Tibial artery (tissue), 4 donors: Measurements from ENCODE around the gene DNMT3B.

ENCODE experiments used
- DNase-seq, 2 donors: peaks; one replicate each; pipeline ENCODE4 v3.0.0-alpha.2; 2019
- H3K27ac ChIP-seq, 2 donors: fragments of 200-600 bp; sonication (generic) in 1 of 2; 1 replicate in 1 of 2; 2 replicates in 1 of 2; pipeline ENCODE4 v1.5.1; 2018 to 2019; ENCODE audit warnings: mild to moderate bottlenecking in 1 of 2
- H3K27me3 ChIP-seq, 2 donors: fragments of 200-600 bp; sonication (generic) in 1 of 2; one replicate each; pipeline versions ENCODE4 v1.5.1 to v1.6.0; 2016 to 2019
- H3K36me3 ChIP-seq, 3 donors: fragments of 200-600 bp; sonication (generic) in 2 of 3; one replicate each; pipeline ENCODE4 v1.5.1; 2016 to 2019; ENCODE audit warnings: mild to moderate bottlenecking in 2 of 3
- H3K4me1 ChIP-seq, 4 donors: fragments of 200-600 bp; sonication (generic) in 2 of 4; 1 replicate in 3 of 4; 2 replicates in 1 of 4; pipeline ENCODE4 v1.5.1; 2016 to 2019
- H3K4me3 ChIP-seq, 2 donors: fragments of 200-600 bp; sonication (generic) in 1 of 2; 1 replicate in 1 of 2; 2 replicates in 1 of 2; pipeline ENCODE4 v1.5.1; 2018 to 2019; ENCODE audit warnings: mild to moderate bottlenecking in 2 of 2
- H3K9me3 ChIP-seq, 3 donors: fragments of 200-600 bp; sonication (generic) in 1 of 3; one replicate each; pipeline ENCODE4 v1.5.1; 2016 to 2019
- CTCF ChIP-seq, 2 experiments: fragments of 200-600 bp in 1 of 2; fragments of 450-650 bp in 1 of 2; IDR thresholded peaks; one replicate each; pipeline ENCODE4 v1.5.1; 2017 to 2019; ENCODE audit warnings: antibody characterized with exemption in 2 of 2, mild to moderate bottlenecking in 1 of 2, moderate library complexity in 1 of 2
- intact Hi-C: fragments of 100-400 bp; cut with DNase I; formaldehyde crosslinking; loops from one replicate; pipeline ENCODE4 v1.15.0; 2023; ENCODE audit warnings: low total_unique reads

Gene DNMT3B

GRCh38 chr20:32848846-32849245, 86.7 kb downstream of the DNMT3B start:
- peaks cover 26 to 81% (median 79%) of the 10 kb centered on the region in 3 donors for H3K36me3 ChIP-seq

GRCh38 chr20:32849577-32849976, 87.4 kb downstream of the DNMT3B start:
- no peak for DNase-seq
- intact Hi-C loops: no loop called here
- H3K36me3 ChIP-seq: peaks cover 26 to 86% (median 80%) of the 10 kb centered on the region in 3 donors

More at GRCh38 chr20:32848846-32849245, 86.7 kb downstream of the DNMT3B start:
- TF ChIP-seq CTCF (IDR thresholded peaks at IDR 0.05): no peak
- DNase-seq: no peak
- intact Hi-C loops: no loop called here
- Histone ChIP-seq H3K27me3 (no peaks in the 10 kb centered on the region), H3K27ac (no peak overlapping the region), H3K4me3 (no peak overlapping the region), H3K9me3 (no peaks in the 10 kb centered on the region), H3K4me1 (no peaks in the 10 kb centered on the region)

GRCh38 chr20:32855387-32855786, 93.2 kb downstream of the DNMT3B start:
- no peaks in the 10 kb centered on the region for H3K4me1 ChIP-seq
- H3K27me3 ChIP-seq: no peaks in the 10 kb centered on the region
- intact Hi-C loops: no loop called here
- no peak for TF ChIP-seq CTCF (IDR thresholded peaks at IDR 0.05)
- peaks cover 16 to 51% (median 37%) of the 10 kb centered on the region in 3 donors for H3K36me3 ChIP-seq
- DNase-seq: no peak
- H3K4me3 ChIP-seq: no peak overlapping the region
- no peaks in the 10 kb centered on the region for H3K9me3 ChIP-seq
- no peak overlapping the region for H3K27ac ChIP-seq

More at GRCh38 chr20:32849577-32849976, 87.4 kb downstream of the DNMT3B start:
- Histone ChIP-seq H3K9me3 (no peaks in the 10 kb centered on the region), H3K27ac (no peak overlapping the region), H3K4me1 (no peaks in the 10 kb centered on the region), H3K27me3 (no peaks in the 10 kb centered on the region), H3K4me3 (no peak overlapping the region)
- no peak for TF ChIP-seq CTCF (IDR thresholded peaks at IDR 0.05)

- Histone ChIP-seq H3K9me3 (no peaks in the 10 kb centered on the region), H3K4me1 (no peaks in the 10 kb centered on the region), H3K36me3 (peaks cover 10 to 29% (median 15%) of the 10 kb centered on the region in 3 donors), H3K27ac (no peak overlapping the region), H3K27me3 (no peaks in the 10 kb centered on the region), H3K4me3 (no peak overlapping the region)
- no peak for TF ChIP-seq CTCF (IDR thresholded peaks at IDR 0.05)
- intact Hi-C loops: no loop called here
- DNase-seq: no peak
Measured at GRCh38 chr20:32858189-32858588, 96.0 kb downstream of the DNMT3B start.
